HT-29 (cell line): ENCODE data around the gene DDX39B. TPM values are rescaled to one million over a fixed set of nuclear protein-coding genes. Genes with fewer than 3 reads are reported as not detected.
"Not testable (repeated sequence)": the region's sequence is repeated elsewhere in the genome, so short reads cannot be mapped to it uniquely, and the experiment has no call there.

Experiments
- DNase-seq: peaks from one replicate; pipeline ENCODE4 v3.0.0-alpha.2; 2015; ENCODE audit warnings: low spot score
- total RNA-seq: library from RNA; depleted of rRNA; stranded (reverse); fragments of >200 nt; shearing (Covaris generic); gene quantifications from 2 replicates; pipeline ENCODE4 v1.2.3, GENCODE V29; 2014; rRNA removed

DDX39B gene
- 685 and 711 TPM in 2 replicates for total RNA-seq

DNA sequence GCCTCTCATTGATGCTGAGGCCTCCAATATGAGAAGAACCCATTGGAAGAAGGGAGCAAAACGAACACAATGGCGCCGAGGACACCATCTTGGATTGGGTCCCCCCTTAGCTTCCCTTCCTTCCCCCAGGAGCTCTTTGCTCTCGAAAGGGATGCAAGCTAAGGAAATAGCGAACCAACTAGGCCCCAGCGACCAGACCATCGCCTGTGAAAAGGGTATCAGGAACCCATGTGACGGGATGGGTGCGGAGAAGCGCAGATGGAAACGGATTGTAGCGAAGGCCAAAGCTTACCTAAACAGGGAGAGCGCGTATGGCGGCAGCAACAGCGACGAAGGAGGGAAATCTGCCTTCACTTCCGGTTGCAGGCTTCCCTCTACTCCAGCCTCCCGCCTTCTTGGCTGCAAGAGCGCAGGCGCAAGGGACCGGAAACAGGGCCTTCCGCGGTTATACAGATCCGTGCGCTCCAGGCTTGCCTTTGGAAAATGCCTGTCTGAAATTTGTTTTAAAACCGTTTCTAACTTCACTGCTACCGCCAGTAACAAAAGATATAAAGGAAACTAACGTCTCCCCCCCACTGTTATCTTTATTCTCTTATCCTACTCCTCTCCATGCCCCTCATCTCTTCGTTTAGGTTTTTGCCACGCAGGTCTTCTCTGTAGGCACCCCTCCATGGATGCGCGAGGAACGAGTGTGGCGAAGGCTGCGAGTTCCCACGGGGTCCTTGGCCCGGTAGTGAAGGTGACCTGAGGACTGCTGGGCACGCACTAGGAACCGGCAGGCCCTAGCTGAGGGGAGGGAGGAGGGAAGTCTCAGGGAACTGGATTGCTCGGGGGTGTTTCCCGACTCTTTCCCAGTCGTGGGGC lies at the start of gene DDX39B:
DDX39B (minus strand) TSS at position 346 of the 864 bp plus-strand sequence. CDS start 1,471 bp downstream, outside the sequence.
- DNase-seq = peak; percentile 97

DNA sequence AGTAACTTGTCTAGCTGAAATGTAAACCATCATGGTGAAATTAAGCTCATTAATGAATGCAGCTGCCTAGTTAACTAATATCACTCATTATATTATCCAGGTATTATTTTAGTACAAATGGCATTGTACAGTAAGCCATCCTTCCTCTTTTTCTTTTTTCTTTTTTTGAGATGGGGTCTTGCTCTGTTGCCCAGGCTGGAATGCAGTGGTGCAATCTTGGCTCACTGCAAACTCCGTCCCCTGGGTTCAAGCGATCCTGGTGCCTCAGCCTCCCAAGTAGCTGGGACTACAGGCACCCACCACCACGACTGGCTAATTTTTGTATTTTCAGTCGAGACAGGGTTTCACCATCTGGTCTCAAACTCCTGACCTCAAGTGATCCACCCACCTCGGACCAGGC lies 48.9 kb upstream of the DDX39B start:
- DNase-seq = not testable (repeated sequence)

- no peak for DNase-seq
These were observed 47.3 kb upstream of the DDX39B start for GRCh38 chr6:31588871-31589650.

GRCh38 chr6:31587791-31588777 lies 46.3 kb upstream of the DDX39B start:
- no peak for DNase-seq

- no peak for DNase-seq
These were observed 44.9 kb upstream of the DDX39B start for GRCh38 chr6:31586599-31587281.

DNA sequence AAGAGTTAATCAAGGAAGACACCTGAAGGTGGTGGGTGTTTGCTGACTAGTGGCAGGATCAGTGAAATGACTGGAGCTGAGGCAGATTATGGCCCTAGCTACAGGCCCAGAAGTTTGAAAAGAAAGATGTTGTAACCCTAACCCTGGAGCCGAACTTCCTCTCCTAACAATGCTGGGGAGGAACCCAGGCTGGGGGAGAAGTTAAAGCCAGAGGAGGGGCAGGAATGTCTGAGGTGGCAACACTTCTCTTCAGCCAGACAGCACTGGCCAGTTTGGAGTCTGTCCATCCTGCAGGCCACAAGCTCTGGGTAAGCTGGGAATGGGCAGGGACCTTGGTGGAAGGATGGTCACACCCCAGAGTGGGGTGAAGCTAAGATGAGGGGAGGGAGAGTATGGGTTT lies 44.2 kb upstream of the DDX39B start, which contains the start of gene LST1:
LST1 (plus strand) TSS at position 270 of the 400 bp plus-strand sequence. CDS start 1,023 bp downstream, outside the sequence.
- no peak for DNase-seq

DNA sequence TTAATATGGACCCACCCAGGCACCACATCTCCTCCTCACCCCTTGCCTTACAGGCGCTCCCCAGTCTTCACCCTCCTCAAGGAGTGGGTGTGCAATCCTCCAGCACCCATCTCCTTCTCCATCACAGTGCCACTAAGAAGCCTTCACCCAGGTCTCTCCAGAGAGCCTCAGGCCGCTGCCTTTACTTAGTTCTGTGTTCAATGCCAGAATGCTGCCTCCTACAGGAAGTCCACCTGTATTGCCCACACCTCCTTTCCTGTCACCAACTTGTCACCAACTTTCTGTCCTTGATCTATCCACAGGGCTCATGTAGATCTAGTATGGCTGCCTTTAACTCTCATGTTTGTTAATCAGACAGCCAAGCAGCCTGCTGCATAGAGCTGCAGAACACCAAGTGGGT lies 43.7 kb upstream of the DDX39B start:
- DNase-seq = peak; percentile 32

GRCh38 chr6:31582230-31582643 lies 40.4 kb upstream of the DDX39B start, which contains the start of gene LTB:
TSS of gene LTB (minus strand) at chr6:31582424. CDS start at chr6:31582417, 7 bp downstream.
- DNase-seq = no peak

GRCh38 chr6:31581434-31582229 lies 39.8 kb upstream of the DDX39B start:
- no peak for DNase-seq

- peak; percentile 66 for DNase-seq
These were observed 39.1 kb upstream of the DDX39B start for GRCh38 chr6:31580807-31581433.

DNA sequence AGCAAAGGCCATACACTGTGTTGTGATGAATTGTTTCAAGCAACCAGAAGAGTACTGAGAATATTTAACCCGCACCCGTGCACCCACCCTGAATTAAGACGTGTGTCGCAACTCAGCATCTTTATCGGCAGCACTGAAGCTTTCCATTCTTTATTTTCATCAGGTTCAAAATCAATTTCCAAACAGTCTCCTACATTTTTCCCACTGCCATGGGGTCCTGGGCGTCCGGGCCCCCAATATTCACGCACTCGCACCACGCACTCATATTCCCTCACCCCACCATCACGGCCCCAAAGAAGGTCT lies 38.6 kb upstream of the DDX39B start:
- DNase-seq = no peak

DNA sequence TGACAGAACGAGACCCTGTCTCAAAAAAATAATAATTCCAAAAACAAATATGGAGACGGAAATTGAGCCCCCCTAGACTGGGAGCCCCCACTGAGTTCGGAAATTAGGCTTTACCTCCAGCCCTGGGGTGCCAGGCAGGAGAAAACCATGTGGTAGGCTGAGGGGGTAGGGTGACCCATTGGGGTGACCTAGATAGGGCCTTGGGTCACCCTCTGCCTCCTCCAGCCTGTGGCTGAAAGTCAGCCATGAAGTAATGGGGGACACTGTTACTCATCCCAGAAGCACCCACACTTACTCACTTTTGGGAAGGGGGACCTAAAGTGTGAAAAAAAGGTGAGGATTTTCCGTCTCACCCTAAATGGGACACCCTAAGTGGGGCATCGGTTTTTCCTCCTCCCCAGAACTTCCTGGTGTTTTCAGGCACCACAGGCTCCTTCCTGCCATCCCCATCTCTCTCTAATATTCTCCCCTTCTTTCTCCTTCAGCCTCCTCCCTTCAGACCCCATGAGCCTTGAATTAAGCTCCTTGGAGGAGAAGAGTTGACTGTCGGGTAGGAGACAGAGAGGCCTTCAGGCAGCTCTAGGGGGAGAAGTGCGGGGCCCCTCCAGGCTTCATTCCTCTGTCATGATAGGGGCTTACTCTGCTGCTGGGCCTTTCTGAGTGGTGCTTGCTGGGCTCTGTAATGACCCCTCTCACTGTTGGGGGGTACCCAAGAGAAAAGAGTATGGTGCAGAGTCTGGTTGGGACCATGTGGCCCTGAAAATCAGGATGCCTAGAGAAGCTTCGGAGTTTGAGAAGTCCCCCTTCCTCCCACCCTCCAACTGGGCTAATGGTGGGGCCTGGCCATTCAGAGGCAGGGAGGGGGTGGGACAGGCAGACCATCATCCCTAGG lies 38.0 kb upstream of the DDX39B start:
- no peak for DNase-seq

DNA sequence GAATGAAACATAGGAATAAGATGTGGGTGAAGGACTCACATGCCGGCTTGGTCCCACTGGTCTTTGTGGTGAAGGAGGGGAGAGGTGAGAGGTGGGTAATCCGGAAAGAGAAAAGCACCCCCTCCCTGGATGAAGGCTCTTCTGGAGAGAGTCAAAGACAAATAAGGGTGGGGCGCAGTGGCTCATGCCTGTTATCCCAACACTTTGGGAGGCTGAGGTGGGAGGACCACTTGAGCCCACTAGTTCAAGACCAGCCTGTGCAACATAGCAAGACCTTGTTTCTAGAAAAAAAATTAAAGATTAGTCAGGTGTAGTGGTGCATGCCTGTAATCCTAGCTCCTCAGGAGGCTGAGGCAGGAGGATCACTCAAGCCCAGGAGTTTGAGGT lies 37.3 kb upstream of the DDX39B start:
- no peak for DNase-seq

DNA sequence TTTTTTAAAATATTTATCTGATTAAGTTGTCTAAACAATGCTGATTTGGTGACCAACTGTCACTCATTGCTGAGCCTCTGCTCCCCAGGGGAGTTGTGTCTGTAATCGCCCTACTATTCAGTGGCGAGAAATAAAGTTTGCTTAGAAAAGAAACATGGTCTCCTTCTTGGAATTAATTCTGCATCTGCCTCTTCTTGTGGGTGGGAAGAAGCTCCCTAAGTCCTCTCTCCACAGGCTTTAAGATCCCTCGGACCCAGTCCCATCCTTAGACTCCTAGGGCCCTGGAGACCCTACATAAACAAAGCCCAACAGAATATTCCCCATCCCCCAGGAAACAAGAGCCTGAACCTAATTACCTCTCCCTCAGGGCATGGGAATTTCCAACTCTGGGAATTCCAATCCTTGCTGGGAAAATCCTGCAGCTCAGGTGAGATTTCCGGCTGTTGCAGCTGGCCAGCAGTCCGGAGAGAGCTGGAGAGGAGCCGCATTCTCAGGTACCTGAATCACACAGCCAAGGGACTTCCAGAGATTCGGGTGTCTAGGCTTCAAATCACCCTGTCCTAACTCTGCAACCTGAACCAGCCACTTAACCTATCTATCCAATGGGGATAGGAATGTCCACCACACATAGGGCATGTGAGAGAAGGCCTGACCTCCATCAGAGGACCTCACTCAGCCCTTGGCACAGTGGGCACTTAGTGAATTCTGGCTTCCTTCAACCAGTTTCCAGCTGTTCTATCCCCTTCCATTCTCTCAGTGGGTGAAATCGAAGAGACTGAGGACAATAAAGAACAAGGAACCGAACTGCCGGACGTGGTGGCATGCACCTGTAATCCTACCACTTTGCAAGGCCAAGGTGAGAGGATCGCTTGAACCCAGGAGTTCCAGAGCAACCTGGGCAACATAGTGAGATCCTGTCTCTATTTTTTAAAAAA lies 36.6 kb upstream of the DDX39B start:
- no peak for DNase-seq

GRCh38 chr6:31577579-31577966 lies 35.8 kb upstream of the DDX39B start:
- no peak for DNase-seq

DNA sequence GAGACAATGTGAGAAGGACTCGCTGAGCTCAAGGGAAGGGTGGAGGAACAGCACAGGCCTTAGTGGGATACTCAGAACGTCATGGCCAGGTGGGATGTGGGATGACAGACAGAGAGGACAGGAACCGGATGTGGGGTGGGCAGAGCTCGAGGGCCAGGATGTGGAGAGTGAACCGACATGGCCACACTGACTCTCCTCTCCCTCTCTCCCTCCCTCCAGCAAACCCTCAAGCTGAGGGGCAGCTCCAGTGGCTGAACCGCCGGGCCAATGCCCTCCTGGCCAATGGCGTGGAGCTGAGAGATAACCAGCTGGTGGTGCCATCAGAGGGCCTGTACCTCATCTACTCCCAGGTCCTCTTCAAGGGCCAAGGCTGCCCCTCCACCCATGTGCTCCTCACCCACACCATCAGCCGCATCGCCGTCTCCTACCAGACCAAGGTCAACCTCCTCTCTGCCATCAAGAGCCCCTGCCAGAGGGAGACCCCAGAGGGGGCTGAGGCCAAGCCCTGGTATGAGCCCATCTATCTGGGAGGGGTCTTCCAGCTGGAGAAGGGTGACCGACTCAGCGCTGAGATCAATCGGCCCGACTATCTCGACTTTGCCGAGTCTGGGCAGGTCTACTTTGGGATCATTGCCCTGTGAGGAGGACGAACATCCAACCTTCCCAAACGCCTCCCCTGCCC lies 35.2 kb upstream of the DDX39B start:
- DNase-seq = no peak
